ENCODE results near the gene KRT10.

Gene KRT10

GRCh38 chr17:40864661-40865390, 42.4 kb upstream of the KRT10 start:
- TF ChIP-seq TCF12 (IDR thresholded peaks at IDR 0.05; ENCODE audit: low read depth) (no peak), NFIC (IDR thresholded peaks at IDR 0.05) (no peak), EGR1 (IDR thresholded peaks at IDR 0.05) (no peak), TAF1 (IDR thresholded peaks at IDR 0.05; ENCODE audit: low read depth) (no peak), YY1 (IDR thresholded peaks at IDR 0.05; ENCODE audit: low read depth) (no peak), RAD21 (IDR thresholded peaks at IDR 0.05; ENCODE audit: low read depth) (no peak), FOXM1 (IDR thresholded peaks at IDR 0.05; ENCODE audit: borderline replicate concordance, low read depth) (no peak), TEAD4 (IDR thresholded peaks at IDR 0.05) (no peak), CREB1 (IDR thresholded peaks at IDR 0.05; ENCODE audit: low read depth) (no peak), CEBPB (IDR thresholded peaks at IDR 0.05) (no peak), EP300 (IDR thresholded peaks at IDR 0.05; ENCODE audit: borderline replicate concordance) (no peak), ZBTB7A (IDR thresholded peaks at IDR 0.05; ENCODE audit: low read depth) (no peak), USF1 (IDR thresholded peaks at IDR 0.05) (no peak)
- TF ChIP-seq, protein P1, sequence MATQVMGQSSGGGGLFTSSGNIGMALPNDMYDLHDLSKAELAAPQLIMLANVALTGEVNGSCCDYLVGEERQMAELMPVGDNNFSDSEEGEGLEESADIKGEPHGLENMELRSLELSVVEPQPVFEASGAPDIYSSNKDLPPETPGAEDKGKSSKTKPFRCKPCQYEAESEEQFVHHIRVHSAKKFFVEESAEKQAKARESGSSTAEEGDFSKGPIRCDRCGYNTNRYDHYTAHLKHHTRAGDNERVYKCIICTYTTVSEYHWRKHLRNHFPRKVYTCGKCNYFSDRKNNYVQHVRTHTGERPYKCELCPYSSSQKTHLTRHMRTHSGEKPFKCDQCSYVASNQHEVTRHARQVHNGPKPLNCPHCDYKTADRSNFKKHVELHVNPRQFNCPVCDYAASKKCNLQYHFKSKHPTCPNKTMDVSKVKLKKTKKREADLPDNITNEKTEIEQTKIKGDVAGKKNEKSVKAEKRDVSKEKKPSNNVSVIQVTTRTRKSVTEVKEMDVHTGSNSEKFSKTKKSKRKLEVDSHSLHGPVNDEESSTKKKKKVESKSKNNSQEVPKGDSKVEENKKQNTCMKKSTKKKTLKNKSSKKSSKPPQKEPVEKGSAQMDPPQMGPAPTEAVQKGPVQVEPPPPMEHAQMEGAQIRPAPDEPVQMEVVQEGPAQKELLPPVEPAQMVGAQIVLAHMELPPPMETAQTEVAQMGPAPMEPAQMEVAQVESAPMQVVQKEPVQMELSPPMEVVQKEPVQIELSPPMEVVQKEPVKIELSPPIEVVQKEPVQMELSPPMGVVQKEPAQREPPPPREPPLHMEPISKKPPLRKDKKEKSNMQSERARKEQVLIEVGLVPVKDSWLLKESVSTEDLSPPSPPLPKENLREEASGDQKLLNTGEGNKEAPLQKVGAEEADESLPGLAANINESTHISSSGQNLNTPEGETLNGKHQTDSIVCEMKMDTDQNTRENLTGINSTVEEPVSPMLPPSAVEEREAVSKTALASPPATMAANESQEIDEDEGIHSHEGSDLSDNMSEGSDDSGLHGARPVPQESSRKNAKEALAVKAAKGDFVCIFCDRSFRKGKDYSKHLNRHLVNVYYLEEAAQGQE (IDR thresholded peaks at IDR 0.05; ENCODE audit: low read depth): no peak
- TF ChIP-seq, protein P2, sequence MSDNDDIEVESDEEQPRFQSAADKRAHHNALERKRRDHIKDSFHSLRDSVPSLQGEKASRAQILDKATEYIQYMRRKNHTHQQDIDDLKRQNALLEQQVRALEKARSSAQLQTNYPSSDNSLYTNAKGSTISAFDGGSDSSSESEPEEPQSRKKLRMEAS (IDR thresholded peaks at IDR 0.05): no peak

DNA sequence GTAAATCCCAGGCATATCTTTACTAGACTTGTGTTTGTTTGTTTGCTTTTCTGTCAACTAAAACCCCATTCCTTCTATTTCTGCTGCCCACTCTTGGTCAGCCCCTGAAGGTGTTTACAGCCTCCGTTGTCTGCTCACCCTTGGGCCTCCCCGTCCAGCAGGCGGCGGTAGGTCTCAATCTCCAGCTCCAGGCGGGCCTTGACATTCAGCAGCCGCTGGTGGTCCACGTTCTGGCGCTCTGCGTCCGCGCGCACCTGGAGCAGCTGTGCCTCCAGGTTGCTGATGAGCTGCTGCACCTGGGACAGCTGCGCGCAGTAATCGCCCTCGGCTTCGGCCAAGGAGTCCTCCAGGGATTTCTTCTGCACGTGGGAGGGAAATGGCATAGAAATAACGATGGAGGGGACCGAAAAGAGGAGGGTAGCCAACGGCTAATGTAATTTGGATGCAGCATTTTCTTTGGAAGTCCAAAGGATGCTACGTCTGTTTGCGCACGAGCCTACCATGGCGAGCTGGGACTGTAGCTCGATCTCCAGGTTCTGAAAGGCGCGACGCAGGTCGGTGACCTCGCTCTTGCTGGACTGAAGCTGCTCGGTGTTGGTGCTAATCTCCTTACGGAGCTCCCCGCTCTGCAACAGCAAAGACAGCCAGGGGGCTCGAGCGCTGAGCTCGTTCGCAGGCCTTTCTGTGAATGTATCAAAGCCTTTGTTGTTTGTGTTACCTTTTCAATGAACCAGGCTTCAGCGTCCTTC, 40.7 kb upstream of the KRT10 start:
- TF ChIP-seq, protein P2 (IDR thresholded peaks at IDR 0.05): no peak
- TF ChIP-seq ZBTB7A (IDR thresholded peaks at IDR 0.05; ENCODE audit: low read depth): no peak
- TF ChIP-seq CREB1 (IDR thresholded peaks at IDR 0.05; ENCODE audit: low read depth): no peak
- no peak for TF ChIP-seq EP300 (IDR thresholded peaks at IDR 0.05; ENCODE audit: borderline replicate concordance)
- TF ChIP-seq TAF1 (IDR thresholded peaks at IDR 0.05; ENCODE audit: low read depth): no peak
- no peak for TF ChIP-seq YY1 (IDR thresholded peaks at IDR 0.05; ENCODE audit: low read depth)
- TF ChIP-seq USF1 (IDR thresholded peaks at IDR 0.05): no peak
- TF ChIP-seq RAD21 (IDR thresholded peaks at IDR 0.05; ENCODE audit: low read depth): no peak
- TF ChIP-seq EGR1 (IDR thresholded peaks at IDR 0.05): no peak
- TF ChIP-seq, protein P1 (IDR thresholded peaks at IDR 0.05; ENCODE audit: low read depth): no peak
- no peak for TF ChIP-seq CEBPB (IDR thresholded peaks at IDR 0.05)
- TF ChIP-seq TCF12 (IDR thresholded peaks at IDR 0.05; ENCODE audit: low read depth): no peak
- no peak for TF ChIP-seq NFIC (IDR thresholded peaks at IDR 0.05)
- no peak for TF ChIP-seq TEAD4 (IDR thresholded peaks at IDR 0.05)
- TF ChIP-seq FOXM1 (IDR thresholded peaks at IDR 0.05; ENCODE audit: borderline replicate concordance, low read depth): no peak

DNA sequence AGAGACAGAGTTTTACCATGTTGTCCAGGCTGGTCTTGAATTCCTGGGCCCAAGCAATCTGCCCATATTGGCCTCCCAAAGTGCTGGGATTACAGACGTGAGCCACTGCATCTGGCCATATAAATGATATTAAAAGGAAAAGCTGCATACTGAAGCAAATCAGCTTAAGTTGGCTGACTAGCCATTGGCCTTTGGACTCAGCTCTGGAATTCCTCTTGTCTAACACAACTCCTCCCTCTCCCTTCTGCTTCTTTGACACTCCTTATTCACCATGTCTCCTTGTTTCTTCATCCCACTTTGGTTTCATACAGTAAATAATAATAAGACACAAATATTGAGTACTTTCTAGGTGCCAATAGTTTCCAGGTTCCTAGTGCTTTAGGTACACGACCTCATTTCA, 37.1 kb upstream of the KRT10 start:
- TF ChIP-seq TCF12 (IDR thresholded peaks at IDR 0.05; ENCODE audit: low read depth): no peak
- no peak for TF ChIP-seq RAD21 (IDR thresholded peaks at IDR 0.05; ENCODE audit: low read depth)
- TF ChIP-seq YY1 (IDR thresholded peaks at IDR 0.05; ENCODE audit: low read depth): no peak
- no peak for TF ChIP-seq FOXM1 (IDR thresholded peaks at IDR 0.05; ENCODE audit: borderline replicate concordance, low read depth)
- no peak for TF ChIP-seq USF1 (IDR thresholded peaks at IDR 0.05)
- TF ChIP-seq CREB1 (IDR thresholded peaks at IDR 0.05; ENCODE audit: low read depth): no peak
- TF ChIP-seq CEBPB (IDR thresholded peaks at IDR 0.05): no peak
- TF ChIP-seq, protein P1 (IDR thresholded peaks at IDR 0.05; ENCODE audit: low read depth): no peak
- no peak for TF ChIP-seq EGR1 (IDR thresholded peaks at IDR 0.05)
- TF ChIP-seq TAF1 (IDR thresholded peaks at IDR 0.05; ENCODE audit: low read depth): no peak
- no peak for TF ChIP-seq ZBTB7A (IDR thresholded peaks at IDR 0.05; ENCODE audit: low read depth)
- TF ChIP-seq, protein P2 (IDR thresholded peaks at IDR 0.05): no peak
- no peak for TF ChIP-seq EP300 (IDR thresholded peaks at IDR 0.05; ENCODE audit: borderline replicate concordance)
- TF ChIP-seq NFIC (IDR thresholded peaks at IDR 0.05): no peak
- no peak for TF ChIP-seq TEAD4 (IDR thresholded peaks at IDR 0.05)

Measured in Ishikawa (cell line).